ENCODE results near the gene RFLNA.
"Not testable (repeated sequence)": the region's sequence is repeated elsewhere in the genome, so short reads cannot be mapped to it uniquely, and the experiment has no call there.

Gene RFLNA

DNA sequence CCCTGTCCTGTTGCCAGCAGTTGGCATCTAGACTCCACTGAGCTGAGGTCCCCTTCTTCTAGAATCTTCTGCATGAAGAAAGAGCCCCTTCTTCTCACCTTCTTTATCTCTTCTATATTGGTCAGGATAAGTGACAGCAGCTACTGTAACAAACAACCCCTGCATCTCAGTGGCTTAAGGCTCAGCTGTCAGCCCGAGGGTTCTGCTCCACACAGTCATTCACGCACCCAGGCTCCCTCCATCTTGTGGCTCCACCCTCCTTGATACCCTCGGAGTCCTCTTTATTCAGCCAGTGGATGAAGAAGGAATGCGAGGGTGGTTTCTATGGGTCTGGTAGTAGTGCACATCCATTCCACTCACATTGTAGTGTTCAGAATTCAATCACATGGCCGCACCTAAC, 10.5 kb upstream of the RFLNA start:
- DNase-seq = no peak

DNA sequence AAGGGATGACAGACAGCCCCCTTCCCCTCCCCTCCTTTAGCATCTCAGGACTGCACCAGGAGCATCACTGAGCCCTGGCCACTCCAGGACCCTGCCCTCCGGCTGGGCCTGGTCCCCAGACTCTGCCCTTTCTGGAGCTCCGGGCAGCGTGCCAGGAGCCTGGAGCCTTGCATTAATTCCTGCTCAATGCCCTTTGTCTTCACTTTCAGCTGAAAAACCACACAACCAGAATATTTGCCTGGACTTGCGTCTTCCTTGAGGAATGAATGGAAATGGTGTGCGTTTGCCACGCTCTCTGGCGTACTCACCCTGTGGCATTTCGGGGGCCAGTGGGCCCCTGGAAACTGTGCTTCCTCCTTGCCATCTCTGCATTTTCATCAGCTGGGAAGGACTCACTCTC, 8.5 kb upstream of the RFLNA start:
- no peak for DNase-seq

DNA sequence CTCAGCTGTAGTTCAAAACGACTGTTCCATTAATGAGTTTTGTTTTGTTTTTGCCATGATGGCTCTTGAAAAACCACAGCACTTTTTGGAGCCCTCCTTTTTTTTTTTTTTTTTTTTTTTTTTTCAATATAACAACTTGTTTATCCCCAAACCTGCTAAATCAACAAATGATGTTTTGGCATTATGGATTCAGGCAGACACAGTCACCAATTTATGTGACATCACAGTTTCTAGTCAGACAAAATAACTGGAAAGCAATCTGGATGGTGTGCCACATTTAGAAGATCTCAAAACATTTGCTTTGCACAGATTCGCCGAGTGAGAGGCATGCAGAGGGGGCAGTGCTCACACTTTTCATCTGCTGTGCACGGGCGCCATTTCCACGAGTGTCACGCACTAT, 7.9 kb upstream of the RFLNA start:
- DNase-seq = no peak

DNA sequence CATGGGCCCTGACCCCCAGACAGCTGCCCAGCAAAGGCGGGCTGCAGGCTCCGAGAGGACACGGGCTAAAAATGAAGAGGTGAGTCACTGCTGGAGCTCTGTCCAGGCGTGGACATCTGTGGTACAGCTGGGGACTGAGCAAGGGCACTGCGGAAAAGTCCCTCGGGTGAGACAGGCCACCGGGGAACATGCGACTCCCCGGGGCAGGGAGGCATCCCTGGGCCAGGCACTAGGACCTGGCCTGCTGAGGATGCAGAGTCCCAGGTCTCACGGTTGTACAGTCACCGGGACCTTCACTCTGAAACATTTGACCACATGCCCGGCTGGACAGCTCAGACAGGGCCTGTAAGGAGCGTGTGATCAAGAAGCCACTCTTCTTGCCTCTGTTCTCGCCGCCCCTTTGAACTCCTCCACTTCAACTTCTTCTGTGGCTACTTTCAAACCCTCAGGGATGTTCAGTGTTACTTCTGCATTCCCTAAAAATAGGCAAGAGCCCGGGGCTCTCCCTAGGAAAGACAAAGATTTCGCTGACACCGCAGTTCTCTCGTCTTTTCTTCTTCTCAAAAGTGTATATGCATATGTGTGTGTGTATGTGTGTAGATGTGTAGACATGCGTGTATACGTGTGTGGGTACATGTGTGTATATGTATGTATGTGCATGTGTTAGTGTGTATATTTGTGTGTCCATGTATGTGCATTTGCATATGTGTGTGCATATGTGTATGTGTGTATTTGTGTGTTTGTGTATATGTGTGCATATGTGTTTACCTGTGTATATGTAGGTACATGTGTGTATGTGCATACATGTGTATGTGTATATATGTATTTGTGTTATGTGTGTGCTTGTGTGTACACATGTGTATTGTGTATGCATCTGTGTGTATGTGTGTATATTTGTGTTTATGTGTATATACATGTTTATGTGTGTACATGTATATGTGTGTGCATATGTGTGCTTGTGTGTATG, 5.0 kb upstream of the RFLNA start:
- DNase-seq = no peak

DNA sequence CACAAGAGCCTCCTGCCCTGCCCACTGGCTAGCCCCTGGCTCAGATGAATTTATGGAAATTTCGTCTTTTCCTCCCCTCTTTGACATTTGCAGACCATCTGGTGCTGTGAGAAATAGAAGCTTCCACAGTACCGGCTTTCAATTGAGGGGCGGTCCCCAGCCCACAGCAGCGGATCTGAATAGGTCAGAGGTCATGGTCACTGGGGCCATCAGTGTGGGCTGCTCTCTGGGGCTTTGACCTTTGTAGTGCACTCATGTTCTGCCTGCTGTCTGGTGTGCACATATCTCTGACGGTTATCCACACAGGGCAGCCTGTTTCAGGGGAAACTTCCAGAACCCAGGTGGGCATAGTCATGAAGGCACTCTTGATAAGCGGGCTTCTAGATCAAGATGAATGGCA, 2.5 kb upstream of the RFLNA start:
- no peak for DNase-seq

DNA sequence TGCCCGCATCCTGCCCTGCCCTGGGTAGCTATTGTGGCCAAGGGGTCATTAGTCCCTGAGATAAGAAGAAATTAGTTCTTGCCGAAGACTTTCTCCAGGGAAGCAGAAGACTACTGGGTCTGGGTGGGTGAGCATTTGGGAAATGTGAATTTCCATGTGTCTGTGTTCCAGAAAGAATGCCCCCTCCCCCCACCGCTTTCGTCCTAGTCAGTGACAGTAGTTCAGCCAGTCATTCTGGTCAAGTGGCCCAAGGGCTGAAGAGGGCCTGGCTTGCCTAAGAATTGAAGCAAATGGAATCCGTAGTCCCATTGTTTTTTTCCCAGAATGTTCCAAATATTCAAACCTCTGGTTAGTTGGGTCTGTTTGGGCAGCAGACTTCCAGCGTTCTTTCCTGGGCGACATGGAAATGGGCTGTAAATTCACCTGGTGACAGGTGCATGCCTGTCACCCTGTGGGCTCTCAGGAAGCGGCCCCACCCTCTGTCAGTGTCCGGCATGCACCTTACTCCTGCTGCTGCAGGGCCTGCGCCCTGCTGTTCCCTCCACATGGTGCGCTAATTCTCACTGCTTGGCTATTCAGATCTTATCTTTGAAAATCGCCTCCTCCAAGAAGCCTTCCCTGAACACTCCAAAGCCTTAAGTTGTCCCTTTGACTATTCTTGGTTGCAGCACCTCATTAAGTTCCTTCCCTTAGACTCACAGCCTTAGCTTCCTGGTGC, 1.4 kb upstream of the RFLNA start:
- no peak for DNase-seq

DNA sequence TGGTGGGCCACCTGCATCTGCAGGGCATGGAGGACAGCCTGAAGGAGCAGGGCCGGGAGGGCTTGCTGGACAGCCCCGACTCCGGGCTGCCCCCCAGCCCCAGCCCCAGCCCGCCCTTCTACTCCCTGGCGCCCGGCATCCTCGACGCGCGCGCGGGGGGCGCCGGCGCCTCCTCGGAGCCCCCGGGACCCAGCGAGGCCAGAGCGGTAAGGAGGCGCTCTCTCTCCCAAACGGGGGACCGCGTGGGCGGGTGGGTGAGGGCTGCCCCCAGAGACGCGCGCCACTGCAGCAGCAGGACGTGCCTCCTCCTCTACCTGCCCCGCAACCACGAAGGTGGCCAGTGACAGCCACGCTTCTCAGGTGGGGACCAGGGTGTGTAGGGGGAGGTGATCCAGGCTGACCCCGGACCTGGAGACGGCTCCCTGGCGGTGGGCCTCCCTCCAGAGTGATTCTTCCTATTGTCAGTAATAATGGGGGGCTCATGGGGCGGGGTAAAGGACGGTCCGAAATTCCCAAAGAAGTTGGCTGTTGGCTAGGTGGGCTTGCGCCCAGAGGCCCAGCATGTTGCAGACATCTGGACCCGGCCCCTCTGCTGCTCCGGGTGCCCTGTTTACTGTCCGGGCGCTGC, 652 bp downstream of the RFLNA start:
- no peak for DNase-seq

DNA sequence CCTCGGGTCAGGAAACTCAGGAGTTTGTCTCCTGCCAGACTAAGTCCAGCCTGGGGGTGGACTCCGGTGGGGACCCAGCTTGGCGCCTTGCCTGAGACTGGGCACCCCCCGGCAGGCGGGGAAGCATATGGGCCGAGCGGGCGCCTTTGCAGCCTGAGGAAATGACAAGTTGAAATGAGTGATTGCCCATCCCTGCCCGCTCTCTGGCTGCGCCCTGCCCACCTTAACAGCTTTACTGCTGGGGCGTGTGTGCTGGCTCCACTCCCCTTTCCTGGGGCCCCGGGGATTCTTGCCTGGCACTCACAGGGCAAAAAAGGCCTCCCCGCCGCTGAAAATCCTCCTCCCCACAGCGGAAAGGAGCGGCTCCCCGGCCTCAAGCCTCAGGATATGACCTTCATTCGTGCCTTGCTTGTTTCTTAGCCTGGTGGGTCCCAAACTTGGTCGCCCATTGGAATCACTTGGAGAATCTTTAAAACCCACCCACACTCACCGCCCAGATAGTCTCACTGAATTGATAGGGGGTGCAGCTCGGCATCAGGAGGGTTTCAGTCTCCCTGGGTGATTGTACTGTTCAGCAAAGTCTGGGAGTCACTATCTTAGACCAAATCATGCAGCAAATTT, 1.5 kb downstream of the RFLNA start:
- no peak for DNase-seq

DNA sequence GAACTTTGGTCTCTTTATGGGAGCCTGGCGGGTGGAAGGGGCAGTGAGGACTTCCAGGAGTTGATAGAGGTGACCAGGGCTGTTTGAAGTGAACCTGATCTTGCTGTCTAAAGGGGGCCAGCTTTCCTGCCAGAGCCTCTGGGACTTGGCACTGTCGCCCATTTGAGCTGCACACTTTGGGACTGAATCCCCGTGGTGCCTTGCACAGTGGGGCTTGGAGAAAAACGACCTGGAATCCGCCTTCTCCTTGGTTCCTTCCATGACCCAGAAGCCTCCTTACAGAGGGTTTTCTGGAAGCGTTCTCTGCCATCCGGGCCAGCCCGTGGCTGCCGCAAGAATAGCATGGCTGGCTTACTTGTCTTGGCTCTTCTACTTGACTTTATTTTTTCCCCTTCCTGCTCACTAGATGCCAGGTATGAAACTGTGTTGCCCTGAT, 2.0 kb downstream of the RFLNA start:
- DNase-seq = no peak

DNA sequence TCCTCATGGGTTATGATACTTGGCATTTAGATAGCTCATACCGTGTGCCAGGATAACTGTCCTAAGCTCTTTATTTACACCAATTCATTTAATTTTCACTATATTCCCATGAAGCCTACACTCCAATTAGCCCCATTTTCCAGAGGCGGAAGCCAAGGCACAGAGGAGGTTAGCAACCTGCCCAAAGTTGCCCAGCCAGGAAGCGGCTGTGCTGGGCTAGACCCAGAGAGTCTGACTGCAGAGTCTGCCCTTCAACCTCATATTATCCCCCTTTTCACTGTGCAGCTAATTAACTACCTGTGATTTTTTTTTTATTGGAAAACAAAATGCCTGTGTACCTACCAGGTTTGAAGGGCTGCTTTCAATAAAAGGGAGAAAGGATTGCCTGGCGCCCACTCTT, 2.5 kb downstream of the RFLNA start:
- DNase-seq = no peak

DNA sequence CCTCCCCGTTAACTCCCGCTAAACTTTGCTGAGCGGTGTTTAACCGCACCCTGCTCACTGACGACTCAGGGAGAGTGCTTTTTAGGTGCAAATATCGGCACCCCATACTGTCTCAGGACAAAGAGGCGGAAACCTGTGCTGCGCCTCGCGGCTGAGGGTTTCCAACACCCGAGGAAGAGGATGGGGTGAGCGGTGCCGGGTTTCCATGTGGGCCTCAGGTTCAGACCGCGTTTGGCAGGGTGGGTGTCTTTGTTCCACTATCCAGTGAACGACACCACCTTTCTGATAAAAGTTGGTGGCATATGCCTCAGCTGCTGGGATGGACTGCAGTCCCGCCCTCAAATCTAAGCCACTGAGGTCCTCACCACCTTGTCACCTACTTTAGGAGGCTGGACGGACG, 3.0 kb downstream of the RFLNA start:
- DNase-seq = no peak

DNA sequence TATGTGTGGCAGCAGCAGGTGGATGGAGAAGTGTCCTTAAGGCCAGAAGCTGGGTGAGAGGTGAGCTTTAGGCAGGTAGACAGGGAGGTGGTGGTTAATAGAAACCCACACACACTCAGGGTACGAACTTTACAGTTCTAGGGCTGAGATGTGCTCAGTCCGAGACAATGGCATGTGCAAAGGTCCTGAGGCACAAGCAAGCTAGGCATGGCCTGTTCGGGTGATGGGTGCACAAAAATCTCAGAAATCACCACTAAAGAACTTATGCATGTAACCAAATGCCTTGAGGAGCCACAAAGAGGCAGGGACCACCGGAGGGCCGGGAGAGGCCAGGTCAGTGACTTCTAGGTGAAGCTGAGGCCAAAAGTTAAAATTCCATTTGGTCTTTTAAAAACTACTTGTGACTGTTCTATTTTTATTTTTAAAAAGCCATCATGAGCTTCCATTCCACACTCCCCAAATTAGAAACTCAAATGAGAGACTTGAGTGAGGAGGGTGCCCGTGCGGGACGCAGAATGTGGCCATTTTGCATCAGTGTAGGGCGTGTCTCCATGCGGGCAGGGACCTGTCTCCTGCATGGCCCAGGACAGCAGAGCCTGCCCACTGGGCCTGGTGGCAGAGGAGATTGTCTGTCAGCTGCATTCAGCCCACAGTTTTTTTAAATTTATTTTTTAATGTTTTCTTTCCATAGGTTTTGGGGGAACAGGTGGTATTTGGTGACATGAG, 4.0 kb downstream of the RFLNA start:
- no peak for DNase-seq

DNA sequence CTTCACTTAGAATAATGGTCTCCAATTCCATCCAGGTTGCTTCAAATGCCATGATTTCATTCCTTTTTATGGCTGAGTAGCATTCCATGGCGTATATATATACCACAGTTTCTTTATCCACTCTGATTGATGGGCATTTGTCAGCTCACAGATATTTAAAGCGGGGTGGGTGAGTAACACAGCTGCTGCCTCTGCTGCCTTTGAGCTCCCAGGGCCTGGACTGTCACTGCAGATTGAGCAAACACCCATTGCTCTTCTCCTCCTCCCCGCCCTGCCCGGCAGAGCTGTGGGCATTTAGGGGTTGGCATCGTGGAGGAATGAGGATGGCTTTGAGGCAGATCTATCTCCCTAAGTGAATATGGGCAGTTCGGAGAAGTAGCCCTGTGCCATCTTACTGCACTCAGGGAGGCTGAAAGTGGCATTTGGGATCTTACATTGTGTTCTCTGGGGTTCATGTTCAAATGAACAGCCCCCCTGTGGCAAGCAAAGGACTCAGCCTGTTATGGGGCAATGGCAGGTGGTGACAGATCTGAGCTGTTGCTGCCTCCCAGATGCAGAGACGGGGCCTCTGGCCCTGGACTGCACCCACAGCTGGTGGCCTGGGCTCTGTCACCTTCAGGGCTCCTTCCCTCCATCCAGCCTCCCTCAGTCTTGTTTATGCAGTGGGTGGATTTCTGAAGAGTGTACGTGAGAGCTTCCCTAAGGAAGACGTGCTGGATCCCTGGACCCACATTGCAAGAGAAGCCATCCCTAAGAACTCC, 4.9 kb downstream of the RFLNA start:
- no peak for DNase-seq

DNA sequence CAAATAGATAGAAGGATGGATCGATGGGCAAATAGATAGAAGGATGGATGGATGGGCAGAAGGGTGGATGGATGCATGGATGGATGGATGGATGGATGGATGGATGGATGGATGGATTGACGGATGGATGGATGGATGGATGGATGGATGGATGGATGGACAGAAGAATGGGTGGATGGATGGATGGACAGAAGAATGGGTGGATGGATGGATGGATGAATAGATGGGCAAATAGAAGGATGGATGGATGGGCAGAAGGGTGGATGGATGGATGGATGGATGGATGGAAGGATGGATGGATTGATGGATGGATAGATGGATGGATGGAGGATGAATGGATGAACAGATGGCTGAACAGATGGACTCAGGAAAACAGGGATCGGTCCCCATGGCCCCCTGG, 5.8 kb downstream of the RFLNA start:
- DNase-seq = not testable (repeated sequence)

DNA sequence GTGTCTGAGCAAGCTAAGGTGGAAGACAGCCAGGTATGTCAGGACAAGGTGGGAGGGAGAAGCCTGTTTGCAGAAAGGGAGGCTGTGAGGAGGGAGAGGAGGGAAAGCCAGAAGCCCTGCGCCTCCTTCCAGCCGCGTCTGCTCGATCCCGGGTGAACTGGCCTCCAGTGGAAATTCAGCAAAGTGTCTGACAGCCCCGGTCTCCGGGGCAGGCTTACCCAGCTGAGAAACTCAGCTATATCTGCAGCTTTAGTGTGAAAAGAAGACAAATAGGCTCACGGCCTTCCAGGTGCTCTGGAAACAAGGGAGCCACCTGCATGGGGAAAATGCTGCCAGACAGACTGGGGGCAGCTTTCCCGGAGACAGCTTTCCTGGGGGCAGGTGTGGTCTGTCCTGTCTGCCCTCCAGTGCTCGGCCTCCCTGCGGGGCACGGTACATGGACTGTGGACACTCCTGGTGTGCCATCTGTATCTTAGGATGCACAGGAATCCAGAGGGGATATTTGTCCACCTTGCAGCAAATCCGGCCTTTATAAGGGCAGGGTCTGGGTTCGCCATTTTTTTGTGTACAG, 6.3 kb downstream of the RFLNA start:
- no peak for DNase-seq

DNA sequence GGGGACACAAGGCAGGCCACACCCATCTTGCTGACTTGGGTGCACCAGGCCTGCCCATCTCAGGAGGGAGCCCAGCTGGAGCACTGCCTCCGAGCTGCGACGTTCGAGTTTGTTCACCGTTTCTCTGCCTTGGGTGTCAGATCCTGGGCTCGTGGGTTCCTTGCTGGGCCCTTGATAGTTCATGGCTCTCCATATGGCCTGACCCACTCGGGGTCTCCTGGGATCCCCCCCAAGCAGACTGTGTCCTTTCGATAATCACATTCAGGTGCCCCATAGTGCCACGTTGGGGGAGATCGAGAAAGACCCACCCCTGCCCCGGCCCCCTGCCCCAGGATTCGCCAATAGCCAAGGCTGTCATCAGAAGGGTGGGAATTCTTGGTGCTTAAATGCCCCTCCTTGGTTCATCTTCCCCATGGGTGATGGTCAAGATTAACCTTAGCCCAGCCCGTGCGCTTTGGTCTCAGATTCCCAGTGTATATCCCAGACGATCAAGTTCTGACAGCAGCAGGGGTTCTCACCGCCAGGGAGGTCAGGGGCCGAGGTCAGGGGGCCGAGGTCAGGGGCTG, 7.4 kb downstream of the RFLNA start:
- DNase-seq = no peak

DNA sequence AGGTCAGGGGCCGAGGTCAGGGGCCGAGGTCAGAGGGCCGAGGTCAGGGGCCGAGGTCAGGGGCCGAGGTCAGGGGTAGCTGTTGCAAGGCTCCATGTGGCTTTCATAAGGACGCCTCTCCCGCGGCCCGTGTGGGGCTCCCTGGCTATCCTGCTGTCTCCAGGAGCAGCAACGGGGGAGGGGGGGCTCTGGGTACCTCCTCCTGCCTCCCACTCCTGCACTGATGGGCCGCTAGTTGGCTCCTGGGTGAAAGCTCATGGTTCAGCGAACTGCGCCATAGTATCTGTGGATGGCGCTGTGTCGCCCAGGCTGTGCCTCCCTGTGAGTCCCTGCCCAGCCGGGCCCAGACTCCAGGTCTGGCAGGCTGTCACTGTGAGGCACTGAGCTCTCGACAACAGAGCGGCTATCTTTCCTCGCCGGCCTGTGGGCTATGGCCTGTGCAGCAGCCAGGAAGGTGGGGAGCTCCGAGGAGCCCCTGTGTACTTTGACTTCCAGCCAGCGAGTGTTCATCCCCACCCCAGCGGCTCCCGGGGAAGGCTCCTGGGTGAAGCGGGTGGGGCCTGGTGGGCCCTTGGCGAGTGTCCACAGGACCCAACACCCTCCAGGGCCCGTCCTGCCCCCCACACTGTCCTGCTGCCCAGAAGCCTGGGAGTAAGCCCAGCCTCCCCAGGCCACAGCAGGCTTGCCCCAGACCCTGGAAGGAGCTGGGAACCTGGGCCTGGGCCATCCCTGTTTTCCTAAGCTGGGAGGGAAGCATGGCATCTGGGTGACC, 8.1 kb downstream of the RFLNA start:
- no peak for DNase-seq

DNA sequence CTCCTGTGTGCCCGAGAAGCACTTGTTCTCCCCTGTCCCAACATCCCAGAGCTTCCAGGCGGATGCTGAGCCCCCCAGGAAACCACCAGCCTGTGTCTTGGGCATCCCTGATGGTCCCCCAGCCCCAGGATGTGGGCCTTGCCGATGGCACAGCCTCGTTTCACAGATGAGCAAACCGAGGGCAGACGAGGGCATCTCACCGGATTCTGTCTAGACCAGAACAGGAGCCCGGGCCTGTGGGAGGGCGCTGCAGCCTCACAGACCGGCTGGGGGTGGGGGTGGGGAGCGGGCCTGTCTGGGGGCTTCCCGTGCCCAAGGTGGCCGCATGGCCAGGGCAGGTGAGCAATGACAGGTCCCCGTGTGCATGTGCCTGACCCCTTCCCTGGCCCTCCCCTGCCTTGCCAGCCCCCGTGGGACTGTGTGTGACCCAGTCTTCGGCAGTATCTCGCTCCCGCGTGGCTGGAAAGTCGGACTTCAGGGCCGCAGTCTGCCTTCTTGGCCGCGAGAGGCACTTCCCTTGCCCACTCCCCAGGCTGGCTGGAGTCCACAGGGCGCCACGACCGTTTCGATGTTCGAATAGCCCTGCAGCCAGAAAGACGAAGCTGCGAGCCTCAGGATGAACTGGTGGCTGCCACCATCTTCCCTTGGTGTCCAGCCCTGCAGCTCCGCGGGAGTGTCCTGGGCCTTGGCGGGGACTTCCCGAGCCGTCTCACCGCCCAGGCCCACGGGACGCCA, 8.9 kb downstream of the RFLNA start:
- DNase-seq = no peak

DNA sequence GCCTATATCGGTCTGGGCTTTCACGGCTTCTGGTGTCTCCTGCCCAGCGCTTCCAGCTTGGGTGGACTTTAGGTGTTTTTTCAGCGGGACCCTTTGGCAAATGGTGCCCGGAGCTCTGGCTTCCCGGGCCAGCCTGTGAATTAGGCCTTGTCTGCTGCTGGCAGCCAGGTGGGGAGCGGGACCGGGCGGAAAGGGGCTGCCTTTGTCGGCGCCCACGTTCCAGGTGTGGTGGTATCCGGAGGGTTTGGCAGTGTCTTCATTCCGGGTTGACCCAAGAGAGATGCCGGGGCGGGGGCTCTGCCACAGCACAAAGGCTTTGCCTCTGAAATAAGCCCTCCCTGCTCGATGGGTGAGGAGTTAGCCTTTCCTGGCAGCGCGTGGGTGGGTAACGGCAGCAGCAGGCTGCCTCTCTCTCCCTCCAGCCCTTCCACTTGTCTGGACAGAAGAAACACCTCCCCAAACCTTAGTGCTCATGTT, 9.5 kb downstream of the RFLNA start:
- DNase-seq = no peak

Data from NCI-H2029 treated with DMSO at 0.1 percent for 48 hours (cell line).